ENCODE results near the gene MLLT3.

Gene MLLT3

DNA sequence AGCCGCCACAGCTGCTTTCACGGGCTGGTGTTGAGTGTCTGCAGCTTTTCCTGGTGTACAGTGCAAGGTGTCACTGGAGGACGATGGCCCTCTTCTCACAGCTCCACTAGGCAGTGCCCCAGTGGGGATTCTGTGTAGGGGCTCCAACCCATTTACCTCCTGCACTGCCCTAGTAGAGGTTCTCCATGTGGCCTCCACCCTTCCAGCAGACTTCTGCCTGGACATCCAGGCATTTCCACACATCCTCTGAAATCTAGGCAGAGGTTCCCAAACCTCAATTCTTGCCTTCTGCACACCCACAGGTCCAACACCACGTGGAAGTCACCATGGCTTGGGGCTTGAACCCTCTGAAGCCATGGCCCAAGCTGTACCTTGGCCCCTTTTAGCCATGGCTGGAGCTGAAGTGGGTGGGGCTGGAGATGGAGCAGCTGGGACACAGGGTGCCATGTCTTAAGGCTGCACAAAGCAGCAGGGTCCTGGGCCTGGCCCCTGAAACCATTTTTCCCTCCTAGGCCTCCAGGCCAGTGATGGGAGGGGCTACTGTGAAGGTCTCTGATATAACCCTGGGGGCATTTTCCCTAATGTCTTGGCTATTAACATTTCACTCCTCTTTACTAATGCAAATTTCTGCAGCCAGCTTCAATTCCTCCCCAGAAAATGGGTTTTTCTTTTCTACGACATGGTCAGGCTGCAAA lies 82.0 kb downstream of the MLLT3 start:
- no peak for DNase-seq
- Histone ChIP-seq H3K23ac (ENCODE audit: low read length) (no peak overlapping the region), H4K12ac (ENCODE audit: low read depth, low read length) (no peak overlapping the region), H3K27me3 (ENCODE audit: insufficient read depth, low read length) (no peaks in the 10 kb centered on the region), H3K27ac (ENCODE audit: low read depth, low read length) (no peak overlapping the region), H2BK5ac (ENCODE audit: low read depth, low read length, poor library complexity) (no peak overlapping the region), H3K4me2 (ENCODE audit: low read length) (no peak overlapping the region), H2AK5ac (ENCODE audit: low read length) (no peak overlapping the region), H3K9me3 (ENCODE audit: insufficient read depth, low read depth, low read length) (peaks cover 7% of the 10 kb centered on the region), H4K8ac (ENCODE audit: low read depth, low read length) (no peak overlapping the region), H4K91ac (ENCODE audit: low read depth, low read length) (no peak overlapping the region), H3K14ac (ENCODE audit: low read length) (no peak overlapping the region), H3K9ac (ENCODE audit: low read length) (no peak overlapping the region), H3K36me3 (ENCODE audit: control insufficient read depth in 1 of 2, insufficient read depth in 2 of 2, low read length in 2 of 2) (peaks cover 0 to 3% of the 10 kb centered on the region in 2 experiments), H3K4me3 (ENCODE audit: low read depth, low read length) (no peak overlapping the region), H2BK120ac (ENCODE audit: insufficient read depth, low read length, poor library complexity) (no peak overlapping the region), H3K4ac (ENCODE audit: low read depth, low read length) (no peak overlapping the region), H3K4me1 (ENCODE audit: control insufficient read depth in 1 of 2, insufficient read depth in 2 of 2, low read length in 2 of 2) (no peaks in the 10 kb centered on the region), H3K79me1 (ENCODE audit: low read length) (no peaks in the 10 kb centered on the region), H2AFZ (ENCODE audit: insufficient read depth, low read length, poor library complexity) (no peak overlapping the region), H3K18ac (ENCODE audit: low read length) (no peak overlapping the region), H2BK12ac (ENCODE audit: low read length) (no peak overlapping the region), H3K79me2 (ENCODE audit: control insufficient read depth, insufficient read depth, low read length, poor library complexity) (no peaks in the 10 kb centered on the region)
- WGBS (ENCODE audit: extremely low coverage, insufficient coverage, insufficient read length): no CpG with 5 or more reads among the region's 5 CpGs

DNA sequence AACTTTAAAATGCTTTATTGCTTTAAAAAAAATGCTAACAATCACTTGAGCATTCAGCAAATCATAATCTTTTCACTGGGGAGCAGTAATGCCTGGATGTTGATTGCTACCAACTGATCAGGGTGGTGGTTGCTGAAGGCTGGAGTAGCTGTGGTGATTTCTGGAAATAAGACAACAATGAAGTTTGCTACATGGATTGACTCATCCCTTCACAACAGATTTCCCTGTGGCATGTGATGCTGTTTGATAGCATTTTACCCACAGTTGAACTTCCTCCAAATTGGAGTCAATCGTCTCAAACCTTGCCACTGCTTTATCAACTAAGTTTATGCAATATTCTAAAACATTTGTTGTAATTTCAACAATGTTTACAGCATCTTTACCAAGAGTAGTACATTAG lies 83.3 kb downstream of the MLLT3 start:
- Histone ChIP-seq H3K27me3 (ENCODE audit: insufficient read depth, low read length) (no peaks in the 10 kb centered on the region), H3K18ac (ENCODE audit: low read length) (no peak overlapping the region), H4K12ac (ENCODE audit: low read depth, low read length) (no peak overlapping the region), H2AK5ac (ENCODE audit: low read length) (no peak overlapping the region), H3K14ac (ENCODE audit: low read length) (no peak overlapping the region), H3K9ac (ENCODE audit: low read length) (no peak overlapping the region), H3K27ac (ENCODE audit: low read depth, low read length) (no peak overlapping the region), H4K91ac (ENCODE audit: low read depth, low read length) (no peak overlapping the region), H3K23ac (ENCODE audit: low read length) (no peak overlapping the region), H4K8ac (ENCODE audit: low read depth, low read length) (no peak overlapping the region), H3K9me3 (ENCODE audit: insufficient read depth, low read depth, low read length) (peaks cover 7% of the 10 kb centered on the region), H3K4me3 (ENCODE audit: low read depth, low read length) (no peak overlapping the region), H3K4ac (ENCODE audit: low read depth, low read length) (no peak overlapping the region), H2AFZ (ENCODE audit: insufficient read depth, low read length, poor library complexity) (no peak overlapping the region), H3K36me3 (ENCODE audit: control insufficient read depth in 1 of 2, insufficient read depth in 2 of 2, low read length in 2 of 2) (peaks cover 0 to 3% of the 10 kb centered on the region in 2 experiments), H2BK12ac (ENCODE audit: low read length) (no peak overlapping the region), H3K79me2 (ENCODE audit: control insufficient read depth, insufficient read depth, low read length, poor library complexity) (no peaks in the 10 kb centered on the region), H3K4me1 (ENCODE audit: control insufficient read depth in 1 of 2, insufficient read depth in 2 of 2, low read length in 2 of 2) (no peaks in the 10 kb centered on the region), H2BK120ac (ENCODE audit: insufficient read depth, low read length, poor library complexity) (no peak overlapping the region), H3K79me1 (ENCODE audit: low read length) (no peaks in the 10 kb centered on the region), H3K4me2 (ENCODE audit: low read length) (no peak overlapping the region), H2BK5ac (ENCODE audit: low read depth, low read length, poor library complexity) (no peak overlapping the region)
- no CpG with 5 or more reads among the region's 1 CpG for WGBS (ENCODE audit: extremely low coverage, insufficient coverage, insufficient read length)
- no peak for DNase-seq

DNA sequence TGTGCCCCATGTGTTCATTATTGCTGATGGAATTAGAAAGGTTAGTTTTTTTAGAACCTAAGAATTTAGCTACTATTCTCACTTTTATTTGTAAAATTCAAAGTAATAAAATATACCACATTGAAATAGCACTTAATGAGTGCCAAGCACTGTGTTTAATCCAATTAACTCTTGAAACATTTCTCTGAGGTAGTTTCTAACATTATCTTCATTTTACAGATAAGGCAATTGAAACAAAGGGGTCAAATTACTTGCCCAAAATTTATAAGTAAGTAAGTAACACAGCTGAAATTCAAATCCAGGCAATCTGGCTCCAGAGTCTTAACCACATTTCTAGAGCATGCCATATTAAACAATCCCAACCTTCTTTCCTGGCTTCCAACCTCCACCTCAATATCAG lies 84.2 kb downstream of the MLLT3 start:
- no peak overlapping the region for H3K18ac ChIP-seq (ENCODE audit: low read length)
- H2AK5ac ChIP-seq (ENCODE audit: low read length): no peak overlapping the region
- H2BK12ac ChIP-seq (ENCODE audit: low read length): no peak overlapping the region
- no peak overlapping the region for H3K23ac ChIP-seq (ENCODE audit: low read length)
- peaks cover 7% of the 10 kb centered on the region for H3K9me3 ChIP-seq (ENCODE audit: insufficient read depth, low read depth, low read length)
- H3K27me3 ChIP-seq (ENCODE audit: insufficient read depth, low read length): no peaks in the 10 kb centered on the region
- H3K36me3 ChIP-seq (ENCODE audit: control insufficient read depth in 1 of 2, insufficient read depth in 2 of 2, low read length in 2 of 2): peaks cover 0 to 3% of the 10 kb centered on the region in 2 experiments
- no peak overlapping the region for H4K8ac ChIP-seq (ENCODE audit: low read depth, low read length)
- H3K9ac ChIP-seq (ENCODE audit: low read length): no peak overlapping the region
- no peak overlapping the region for H2BK120ac ChIP-seq (ENCODE audit: insufficient read depth, low read length, poor library complexity)
- no peak overlapping the region for H3K14ac ChIP-seq (ENCODE audit: low read length)
- no peak overlapping the region for H2BK5ac ChIP-seq (ENCODE audit: low read depth, low read length, poor library complexity)
- H3K4ac ChIP-seq (ENCODE audit: low read depth, low read length): no peak overlapping the region
- no peak overlapping the region for H3K4me3 ChIP-seq (ENCODE audit: low read depth, low read length)
- DNase-seq: peak in 1 of 2 donors; percentile 27
- no peak overlapping the region for H3K4me2 ChIP-seq (ENCODE audit: low read length)
- H3K79me1 ChIP-seq (ENCODE audit: low read length): no peaks in the 10 kb centered on the region
- no peak overlapping the region for H3K27ac ChIP-seq (ENCODE audit: low read depth, low read length)
- no peak overlapping the region for H4K12ac ChIP-seq (ENCODE audit: low read depth, low read length)
- H2AFZ ChIP-seq (ENCODE audit: insufficient read depth, low read length, poor library complexity): no peak overlapping the region
- H3K79me2 ChIP-seq (ENCODE audit: control insufficient read depth, insufficient read depth, low read length, poor library complexity): no peaks in the 10 kb centered on the region
- no peak overlapping the region for H4K91ac ChIP-seq (ENCODE audit: low read depth, low read length)
- no peaks in the 10 kb centered on the region for H3K4me1 ChIP-seq (ENCODE audit: control insufficient read depth in 1 of 2, insufficient read depth in 2 of 2, low read length in 2 of 2)

DNA sequence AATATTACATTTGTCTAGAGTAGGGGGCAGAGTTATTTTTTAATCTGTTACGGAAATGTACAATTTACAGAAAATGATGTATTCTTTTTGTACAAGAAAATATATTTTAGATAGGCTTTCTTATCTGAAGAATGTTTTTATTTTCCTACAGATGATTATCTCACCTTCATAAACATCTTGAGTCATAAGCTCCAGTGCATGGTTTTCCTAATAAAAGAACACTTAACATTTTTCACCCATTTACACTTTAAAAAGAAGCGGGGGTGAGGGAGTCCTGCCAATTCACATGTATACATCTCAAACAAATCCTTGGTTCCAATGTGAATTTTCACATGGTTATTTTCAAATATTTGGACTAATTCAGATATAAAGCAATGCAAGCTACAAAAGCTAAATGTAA lies 85.0 kb downstream of the MLLT3 start:
- Histone ChIP-seq H3K9me3 (ENCODE audit: insufficient read depth, low read depth, low read length) (peaks cover 7% of the 10 kb centered on the region), H4K91ac (ENCODE audit: low read depth, low read length) (no peak overlapping the region), H2BK12ac (ENCODE audit: low read length) (no peak overlapping the region), H4K8ac (ENCODE audit: low read depth, low read length) (no peak overlapping the region), H4K12ac (ENCODE audit: low read depth, low read length) (no peak overlapping the region), H3K4me2 (ENCODE audit: low read length) (no peak overlapping the region), H3K79me2 (ENCODE audit: control insufficient read depth, insufficient read depth, low read length, poor library complexity) (no peaks in the 10 kb centered on the region), H2BK5ac (ENCODE audit: low read depth, low read length, poor library complexity) (no peak overlapping the region), H3K18ac (ENCODE audit: low read length) (no peak overlapping the region), H3K36me3 (ENCODE audit: control insufficient read depth in 1 of 2, insufficient read depth in 2 of 2, low read length in 2 of 2) (peaks cover 0 to 3% of the 10 kb centered on the region in 2 experiments), H2AFZ (ENCODE audit: insufficient read depth, low read length, poor library complexity) (no peak overlapping the region), H3K9ac (ENCODE audit: low read length) (no peak overlapping the region), H3K23ac (ENCODE audit: low read length) (no peak overlapping the region), H3K4me3 (ENCODE audit: low read depth, low read length) (no peak overlapping the region), H3K79me1 (ENCODE audit: low read length) (no peaks in the 10 kb centered on the region), H2BK120ac (ENCODE audit: insufficient read depth, low read length, poor library complexity) (no peak overlapping the region), H3K4ac (ENCODE audit: low read depth, low read length) (no peak overlapping the region), H3K14ac (ENCODE audit: low read length) (no peak overlapping the region), H3K27me3 (ENCODE audit: insufficient read depth, low read length) (no peaks in the 10 kb centered on the region), H3K27ac (ENCODE audit: low read depth, low read length) (no peak overlapping the region), H3K4me1 (ENCODE audit: control insufficient read depth in 1 of 2, insufficient read depth in 2 of 2, low read length in 2 of 2) (no peaks in the 10 kb centered on the region), H2AK5ac (ENCODE audit: low read length) (no peak overlapping the region)
- DNase-seq: peak in 1 of 2 donors; percentile 14
- no CpG with 5 or more reads among the region's 2 CpGs for WGBS (ENCODE audit: extremely low coverage, insufficient coverage, insufficient read length)

Data from trophoblast cell (in vitro differentiated cells and primary cell).